ENCODE measurements around the gene TMTC1.

DNA sequence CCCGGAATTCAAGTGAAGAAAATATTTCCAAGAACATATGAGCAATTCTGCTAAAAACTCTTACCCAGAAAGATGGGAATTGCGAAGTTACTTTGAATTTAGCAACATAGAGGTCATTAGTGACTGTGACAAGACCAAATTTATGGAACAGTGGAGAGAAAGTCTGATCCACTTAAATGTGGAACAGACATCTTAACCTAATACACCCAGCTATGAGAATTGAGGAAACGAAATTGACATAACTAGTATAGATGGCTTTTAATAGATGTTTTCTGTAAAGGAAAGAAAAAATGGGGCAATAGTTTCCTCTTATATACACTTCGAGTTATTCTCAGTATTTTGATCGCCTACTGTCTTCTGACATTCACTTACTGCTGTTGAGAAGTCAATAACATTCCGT is 290.9 kb downstream of the TMTC1 start:
- TF ChIP-seq GATA2 (IDR thresholded peaks at IDR 0.05; ENCODE audit: low read depth, low read length) (no peak), GATA3 (IDR thresholded peaks at IDR 0.05; ENCODE audit: low read depth, low read length) (no peak)

Data from SH-SY5Y (cell line).